GM15510 (cell line): ENCODE measurements around the gene LHPP.

Experiments
- POLR2A ChIP-seq: IDR thresholded peaks from 3 replicates; pipeline ENCODE4 v1.6.1; 2011; ENCODE audit warnings: borderline replicate concordance; ENCODE audit not compliant: insufficient read length; ENCODE audit errors: extremely low read depth

LHPP gene

GRCh38 chr10:124526621-124527267 is 65.1 kb downstream of the LHPP start:
- no peak for TF ChIP-seq POLR2A

- no peak for TF ChIP-seq POLR2A
Measured at GRCh38 chr10:124527874-124528395, 66.3 kb downstream of the LHPP start.

- TF ChIP-seq POLR2A = no peak
Measured at GRCh38 chr10:124529661-124530214, 68.1 kb downstream of the LHPP start.

GRCh38 chr10:124530215-124530665 is 68.6 kb downstream of the LHPP start:
- no peak for TF ChIP-seq POLR2A

- no peak for TF ChIP-seq POLR2A
Measured at GRCh38 chr10:124530816-124531215, 69.2 kb downstream of the LHPP start.

GRCh38 chr10:124532106-124532641 is 70.6 kb downstream of the LHPP start:
- no peak for TF ChIP-seq POLR2A

GRCh38 chr10:124532788-124533187 is 71.2 kb downstream of the LHPP start:
- TF ChIP-seq POLR2A = no peak

GRCh38 chr10:124533266-124533665 is 71.6 kb downstream of the LHPP start:
- no peak for TF ChIP-seq POLR2A

GRCh38 chr10:124534231-124534798 is 72.7 kb downstream of the LHPP start:
- TF ChIP-seq POLR2A = no peak

GRCh38 chr10:124534826-124535601 is 73.4 kb downstream of the LHPP start:
- no peak for TF ChIP-seq POLR2A

GRCh38 chr10:124535731-124536495 is 74.3 kb downstream of the LHPP start:
- no peak for TF ChIP-seq POLR2A

GRCh38 chr10:124536496-124537050 is 75.0 kb downstream of the LHPP start:
- no peak for TF ChIP-seq POLR2A

GRCh38 chr10:124537166-124537725 is 75.6 kb downstream of the LHPP start:
- no peak for TF ChIP-seq POLR2A

- TF ChIP-seq POLR2A = no peak
Measured at GRCh38 chr10:124537891-124538290, 76.3 kb downstream of the LHPP start.

- TF ChIP-seq POLR2A = no peak
Measured at GRCh38 chr10:124538706-124539105, 77.1 kb downstream of the LHPP start.
